Stimulated activated CD8-positive, alpha-beta memory T cell treated with anti-CD3 and anti-CD28 coated beads, Interleukin-7, amount 100 ng/mL, for 4 hours (primary cell): ENCODE measurements around the gene PATJ.
"Not testable (repeated sequence)": the region's sequence is repeated elsewhere in the genome, so short reads cannot be mapped to it uniquely, and the experiment has no call there.

ENCODE experiments used
- DNase-seq, 2 donors: peaks; one replicate each; pipeline ENCODE4 v3.0.0-alpha.2; 2020; ENCODE audit warnings: low read depth in 2 of 2

PATJ gene

GRCh38 chr1:61743716-61744580, 1.7 kb downstream of the PATJ start:
- no peak for DNase-seq

- no peak for DNase-seq
These were observed 4.5 kb downstream of the PATJ start for GRCh38 chr1:61746813-61747212.

DNA sequence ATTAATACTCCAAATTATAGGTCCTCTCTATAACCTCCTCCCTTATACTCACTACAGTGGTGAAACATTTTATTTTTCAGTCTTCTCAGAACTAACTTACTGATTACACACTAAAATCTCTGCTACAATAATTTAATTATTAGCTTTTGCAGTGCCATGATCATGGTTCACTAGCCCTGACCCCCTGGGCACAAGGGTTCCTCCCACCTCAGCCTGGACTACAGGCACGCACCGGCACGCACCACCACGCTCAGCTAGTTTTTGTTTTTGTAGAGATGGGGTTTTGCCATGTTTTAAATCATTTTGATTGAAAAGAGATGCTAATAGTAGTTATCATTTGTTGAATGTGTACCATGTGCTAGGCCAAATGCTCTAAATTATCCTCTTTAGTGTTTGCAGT, 6.3 kb downstream of the PATJ start:
- DNase-seq: no peak

GRCh38 chr1:61749574-61749973, 7.3 kb downstream of the PATJ start:
- DNase-seq: no peak

DNA sequence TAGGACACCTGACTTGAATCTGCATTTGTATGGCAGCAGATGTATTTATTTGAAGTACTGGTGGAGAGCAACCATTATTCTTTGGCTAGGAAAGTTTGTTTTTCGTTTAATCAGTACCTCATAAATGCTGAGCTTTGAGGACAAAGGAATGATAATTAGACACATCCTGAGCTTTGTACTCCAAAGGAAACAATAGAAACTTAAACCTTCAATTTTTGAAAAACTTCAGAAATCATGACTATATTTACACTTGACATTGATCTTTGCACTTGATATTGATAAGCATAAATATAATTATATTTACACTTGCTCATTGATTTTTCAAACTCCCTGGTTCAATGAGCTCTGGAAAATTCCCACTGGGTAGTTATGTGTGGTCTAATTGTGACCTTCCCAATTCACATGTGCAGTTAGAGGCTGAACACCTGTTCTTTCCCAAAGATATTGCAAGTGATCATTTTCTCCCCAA, 10.7 kb downstream of the PATJ start:
- DNase-seq: no peak

- no peak for DNase-seq
These were observed 11.8 kb downstream of the PATJ start for GRCh38 chr1:61753998-61754508.

DNA sequence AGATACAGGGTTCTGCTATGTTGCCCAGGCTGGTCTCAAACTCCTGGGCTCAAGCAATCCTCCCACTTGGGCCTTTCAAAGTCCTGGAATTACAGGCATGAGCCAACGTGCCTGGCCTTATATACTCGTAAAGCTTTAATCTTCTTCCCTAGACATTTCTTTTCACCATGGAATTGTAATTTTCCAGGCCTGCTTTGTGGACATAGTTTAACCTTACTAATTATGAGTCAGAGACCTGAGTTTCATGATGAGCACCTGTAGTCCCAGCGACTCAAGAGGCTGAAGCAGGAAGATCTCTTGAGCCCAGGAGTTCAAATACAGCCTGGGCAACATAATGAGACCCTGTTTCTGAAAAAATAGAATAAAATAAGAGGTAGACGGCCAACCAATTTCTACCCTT, 12.3 kb downstream of the PATJ start:
- DNase-seq: no peak

DNA sequence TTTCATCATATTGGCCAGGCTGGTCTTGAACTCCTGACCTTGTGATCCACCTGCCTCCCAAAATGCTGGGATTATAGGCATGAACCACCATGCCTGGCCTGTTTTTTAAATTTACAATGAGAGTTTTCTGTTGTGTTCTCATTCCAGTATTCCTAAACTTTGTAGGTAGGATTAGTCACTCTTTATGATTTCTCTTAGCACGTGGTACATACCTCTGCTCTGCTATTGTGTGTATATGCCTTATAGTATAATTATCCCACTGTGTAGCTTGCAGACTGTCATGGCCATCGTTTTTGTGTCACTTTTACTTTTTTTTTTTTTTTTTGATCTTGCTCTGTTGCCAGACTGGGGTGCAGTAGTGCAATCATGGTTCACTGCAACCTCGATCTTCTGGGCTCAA, 14.5 kb downstream of the PATJ start:
- no peak for DNase-seq

DNA sequence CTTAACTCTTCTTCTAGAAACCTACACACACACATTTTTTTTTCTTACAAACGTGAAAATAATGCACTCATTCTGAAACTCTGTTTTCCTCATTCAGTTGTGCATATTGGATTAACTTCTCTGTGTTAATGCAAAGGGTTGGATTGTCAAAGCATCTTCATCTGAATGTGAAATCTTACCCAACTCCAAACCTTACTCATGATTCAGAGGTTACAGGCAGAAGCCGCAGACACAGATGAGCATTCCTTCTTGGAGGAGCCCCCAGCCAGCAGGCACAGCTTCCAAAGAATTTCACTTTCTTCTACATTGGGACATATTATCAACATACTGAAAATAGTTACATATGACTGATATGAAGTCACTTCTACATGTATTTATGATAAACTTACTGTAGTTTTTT, 15.7 kb downstream of the PATJ start:
- DNase-seq: no peak

DNA sequence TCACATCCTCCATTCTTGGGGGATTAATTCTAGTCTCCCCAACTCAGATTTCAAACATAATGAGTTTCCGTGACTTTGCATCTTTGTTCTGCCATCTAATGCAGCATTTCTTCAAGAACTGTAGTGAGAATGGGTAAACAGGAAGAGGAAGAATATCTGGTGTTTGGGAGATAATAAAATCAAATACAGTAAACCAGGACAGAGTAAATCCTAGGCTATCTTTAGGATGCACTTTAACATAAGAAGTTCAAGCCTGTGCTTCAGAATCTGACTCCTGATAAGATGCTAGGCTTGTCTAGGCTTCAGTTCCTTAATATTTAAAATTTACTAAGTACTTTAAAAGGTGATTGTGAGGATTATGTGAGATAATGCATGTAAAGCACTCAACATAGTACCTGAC, 27.9 kb downstream of the PATJ start:
- no peak for DNase-seq

- no peak for DNase-seq
These were observed 33.8 kb downstream of the PATJ start for GRCh38 chr1:61776091-61776490.

DNA sequence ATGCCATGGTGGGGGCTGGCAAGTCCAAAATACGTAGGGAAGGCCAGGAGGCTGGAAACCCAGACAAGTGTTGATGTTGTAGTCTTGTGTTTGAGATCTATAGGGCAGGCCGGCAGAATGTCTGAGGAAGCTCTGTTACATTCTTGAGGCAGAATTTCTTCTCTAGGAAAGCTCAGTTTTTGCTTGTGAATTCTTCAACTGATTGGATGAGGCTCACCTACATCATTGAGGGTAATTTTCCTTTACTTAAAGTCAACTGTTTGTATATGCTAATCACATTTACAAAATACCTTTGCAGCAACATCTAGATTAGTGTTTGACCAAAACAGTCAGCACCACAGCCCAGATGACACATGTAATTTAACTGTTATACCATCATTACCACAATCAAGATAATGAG, 37.0 kb downstream of the PATJ start:
- no peak for DNase-seq

- no peak for DNase-seq
These were observed 38.9 kb downstream of the PATJ start for GRCh38 chr1:61781151-61781550.

DNA sequence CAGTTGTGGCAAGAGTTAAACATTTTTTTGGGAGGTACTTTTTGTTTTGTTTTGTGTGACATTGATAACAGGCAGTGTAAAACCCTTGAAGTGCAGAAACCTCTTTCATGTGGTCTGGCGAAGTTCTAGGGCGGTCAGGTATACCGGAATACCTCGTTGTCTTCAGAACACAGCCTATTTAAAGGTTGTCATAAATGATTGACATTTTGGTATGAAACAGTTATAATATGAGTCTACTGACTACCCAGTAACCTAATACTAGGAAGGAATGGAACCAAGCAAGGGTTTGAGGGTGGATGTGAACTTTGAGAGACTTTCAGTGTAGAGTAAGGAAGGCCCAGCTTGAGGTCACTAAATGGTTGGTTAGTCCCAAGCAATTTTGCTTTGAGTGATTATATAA, 40.5 kb downstream of the PATJ start:
- peak; percentile 19 to 26 for DNase-seq

GRCh38 chr1:61784726-61785125, 42.4 kb downstream of the PATJ start:
- DNase-seq: no peak

GRCh38 chr1:61790837-61791236, 48.6 kb downstream of the PATJ start:
- DNase-seq: no peak

- DNase-seq: no peak
These were observed 54.9 kb downstream of the PATJ start for GRCh38 chr1:61797045-61797755.

DNA sequence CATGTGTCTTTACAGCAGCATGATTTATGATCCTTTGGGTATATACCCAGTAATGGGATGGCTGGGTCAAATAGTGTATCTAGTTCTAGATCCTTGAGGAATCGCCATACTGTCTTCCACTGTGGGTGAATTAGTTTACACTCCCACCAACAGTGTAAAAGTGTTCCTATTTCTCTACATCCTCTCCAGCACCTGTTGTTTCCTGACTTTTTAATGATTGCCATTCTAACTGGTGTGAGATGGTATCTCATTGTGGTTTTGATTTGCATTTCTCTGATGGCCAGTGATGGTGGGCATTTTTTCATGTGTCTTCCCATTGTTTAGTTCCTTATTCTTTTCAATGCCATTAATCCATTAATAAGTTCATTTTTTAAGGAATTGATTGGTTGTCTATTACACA, 58.8 kb downstream of the PATJ start:
- not testable (repeated sequence) for DNase-seq

DNA sequence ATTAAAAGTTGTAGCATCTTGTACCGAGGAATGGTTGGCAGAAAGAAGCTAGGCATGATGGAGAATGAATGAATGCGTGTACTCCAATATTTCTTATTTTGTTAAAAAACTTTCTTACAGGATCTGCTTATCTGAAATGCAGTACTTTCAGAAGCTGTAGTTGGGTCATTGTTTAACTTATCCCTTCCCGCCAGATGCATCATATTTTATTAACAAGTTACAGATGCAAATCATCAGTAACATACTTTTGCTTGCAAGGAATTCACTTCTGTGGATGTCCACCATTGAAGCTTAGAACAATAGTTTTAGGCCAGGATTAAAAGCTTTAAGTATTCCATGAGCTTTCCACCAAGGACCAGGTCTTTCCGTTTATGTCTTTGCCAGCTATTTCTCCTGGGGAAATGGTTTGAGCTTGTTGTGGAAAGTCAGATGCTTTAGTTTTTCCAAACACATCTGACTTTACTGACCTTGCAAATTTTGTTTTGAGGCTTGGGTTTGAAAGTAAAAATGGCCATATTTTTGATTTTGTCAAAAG, 65.4 kb downstream of the PATJ start:
- no peak for DNase-seq

GRCh38 chr1:61808321-61808720, 66.0 kb downstream of the PATJ start:
- DNase-seq: no peak

GRCh38 chr1:61808968-61809367, 66.7 kb downstream of the PATJ start:
- DNase-seq: no peak

DNA sequence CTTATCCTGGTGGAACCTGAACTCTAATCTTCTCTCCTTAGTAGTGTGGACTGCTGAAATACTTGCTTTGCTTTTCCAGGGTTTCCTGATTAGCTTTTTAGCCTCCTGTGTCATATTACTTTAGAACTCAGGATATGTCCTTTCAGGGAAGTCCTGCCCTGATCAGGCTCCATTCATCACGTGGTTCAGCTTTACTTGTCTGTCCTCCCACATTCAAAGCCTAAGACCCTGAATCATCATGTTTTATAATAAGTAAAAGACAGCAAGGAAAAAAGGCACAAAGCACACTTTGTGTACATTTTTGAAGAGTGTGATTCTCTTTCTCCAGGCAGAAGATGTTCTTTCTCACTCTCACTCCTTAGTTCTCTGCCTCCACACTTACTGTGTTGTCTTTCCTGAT, 70.6 kb downstream of the PATJ start:
- DNase-seq: no peak

DNA sequence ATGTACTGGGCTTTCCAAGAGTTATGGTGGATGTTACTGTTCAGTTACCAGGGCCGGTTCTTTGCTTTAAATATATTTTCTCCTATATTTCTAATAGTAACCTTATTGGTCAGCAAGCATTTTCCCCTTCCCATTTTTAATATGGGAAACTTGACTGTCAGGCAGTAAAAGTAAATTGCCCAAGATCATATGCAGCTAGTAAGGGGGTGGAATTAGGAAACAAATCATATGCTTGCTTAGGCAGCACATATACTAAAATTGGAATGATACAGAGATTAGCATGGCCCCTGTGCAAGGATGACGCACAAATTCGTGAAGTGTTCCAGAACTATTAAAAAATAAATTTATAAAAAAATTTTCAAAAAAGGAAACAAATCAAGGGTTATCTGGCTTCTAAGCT, 73.9 kb downstream of the PATJ start:
- no peak for DNase-seq
